GM12874 (cell line): Measurements from ENCODE around the gene CRADD.

Source experiments
- TF ChIP-seq, protein P1 (sequence below): IDR thresholded peaks from 2 replicates; pipeline ENCODE4 v1.5.1; 2011; ENCODE audit warnings: low read depth, mild to moderate bottlenecking, control low read depth, low read length, moderate library complexity; ENCODE audit not compliant: insufficient read depth

Gene CRADD

DNA sequence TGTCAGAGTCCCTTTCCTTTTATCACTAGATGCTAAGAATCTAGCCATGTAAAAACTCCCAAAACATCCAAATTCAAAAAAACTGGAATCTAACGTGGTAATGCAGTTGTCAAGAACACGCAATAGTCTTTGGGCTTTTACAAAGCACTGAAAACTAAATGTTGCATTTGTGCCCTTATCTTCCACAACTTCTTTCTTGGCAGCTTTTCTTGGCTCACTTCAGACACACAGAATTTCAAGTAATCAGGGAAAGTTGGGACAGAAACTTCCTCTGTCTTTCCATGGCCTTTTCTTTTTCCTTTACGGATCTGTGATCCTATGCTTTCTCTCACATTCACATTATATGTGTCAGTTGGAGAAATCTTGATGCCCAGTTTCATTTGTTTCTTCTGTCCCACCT is 136.0 kb downstream of the CRADD start:
- TF ChIP-seq, protein P1, sequence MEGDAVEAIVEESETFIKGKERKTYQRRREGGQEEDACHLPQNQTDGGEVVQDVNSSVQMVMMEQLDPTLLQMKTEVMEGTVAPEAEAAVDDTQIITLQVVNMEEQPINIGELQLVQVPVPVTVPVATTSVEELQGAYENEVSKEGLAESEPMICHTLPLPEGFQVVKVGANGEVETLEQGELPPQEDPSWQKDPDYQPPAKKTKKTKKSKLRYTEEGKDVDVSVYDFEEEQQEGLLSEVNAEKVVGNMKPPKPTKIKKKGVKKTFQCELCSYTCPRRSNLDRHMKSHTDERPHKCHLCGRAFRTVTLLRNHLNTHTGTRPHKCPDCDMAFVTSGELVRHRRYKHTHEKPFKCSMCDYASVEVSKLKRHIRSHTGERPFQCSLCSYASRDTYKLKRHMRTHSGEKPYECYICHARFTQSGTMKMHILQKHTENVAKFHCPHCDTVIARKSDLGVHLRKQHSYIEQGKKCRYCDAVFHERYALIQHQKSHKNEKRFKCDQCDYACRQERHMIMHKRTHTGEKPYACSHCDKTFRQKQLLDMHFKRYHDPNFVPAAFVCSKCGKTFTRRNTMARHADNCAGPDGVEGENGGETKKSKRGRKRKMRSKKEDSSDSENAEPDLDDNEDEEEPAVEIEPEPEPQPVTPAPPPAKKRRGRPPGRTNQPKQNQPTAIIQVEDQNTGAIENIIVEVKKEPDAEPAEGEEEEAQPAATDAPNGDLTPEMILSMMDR, result no peak

DNA sequence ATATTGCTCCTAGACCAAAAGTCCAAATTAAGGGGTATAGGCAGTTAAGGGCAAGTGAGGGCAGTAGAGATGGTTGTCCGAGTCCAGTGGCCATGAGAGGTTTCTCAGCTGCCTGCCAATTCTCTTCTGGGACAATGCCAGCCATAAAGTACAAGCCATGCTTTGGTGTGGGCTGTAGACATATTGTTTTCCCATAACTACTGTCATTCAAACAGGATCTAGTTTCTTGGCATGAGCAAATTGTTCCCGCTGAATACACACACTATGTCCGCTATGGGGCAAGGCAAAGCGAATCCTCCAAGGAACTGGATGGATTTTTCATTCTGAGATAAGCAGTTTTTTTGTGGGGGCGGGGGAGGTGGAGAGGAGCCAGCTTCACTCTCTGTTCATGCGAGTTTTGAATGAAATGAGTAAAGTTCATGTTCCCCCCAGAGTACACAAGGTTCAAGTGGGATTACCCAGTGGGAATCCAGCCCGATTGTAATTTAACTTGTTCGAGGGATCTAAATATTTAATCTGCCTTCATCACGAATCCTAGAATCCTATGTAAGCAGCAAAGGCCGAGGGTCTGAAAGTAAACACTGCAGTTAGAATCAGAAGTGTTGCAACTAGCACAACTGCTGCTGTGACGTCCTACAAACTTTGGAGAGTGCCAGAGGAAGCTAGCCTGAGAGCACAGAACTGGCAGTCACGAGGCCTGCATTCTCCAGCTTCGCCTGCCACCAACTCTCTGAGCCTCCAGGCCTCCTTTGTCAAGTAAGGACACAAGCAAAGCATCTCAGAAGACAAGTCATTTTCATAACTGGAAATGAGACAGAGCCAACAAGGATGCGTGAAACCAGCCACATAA is 137.0 kb downstream of the CRADD start:
- TF ChIP-seq, protein P1, result no peak

DNA sequence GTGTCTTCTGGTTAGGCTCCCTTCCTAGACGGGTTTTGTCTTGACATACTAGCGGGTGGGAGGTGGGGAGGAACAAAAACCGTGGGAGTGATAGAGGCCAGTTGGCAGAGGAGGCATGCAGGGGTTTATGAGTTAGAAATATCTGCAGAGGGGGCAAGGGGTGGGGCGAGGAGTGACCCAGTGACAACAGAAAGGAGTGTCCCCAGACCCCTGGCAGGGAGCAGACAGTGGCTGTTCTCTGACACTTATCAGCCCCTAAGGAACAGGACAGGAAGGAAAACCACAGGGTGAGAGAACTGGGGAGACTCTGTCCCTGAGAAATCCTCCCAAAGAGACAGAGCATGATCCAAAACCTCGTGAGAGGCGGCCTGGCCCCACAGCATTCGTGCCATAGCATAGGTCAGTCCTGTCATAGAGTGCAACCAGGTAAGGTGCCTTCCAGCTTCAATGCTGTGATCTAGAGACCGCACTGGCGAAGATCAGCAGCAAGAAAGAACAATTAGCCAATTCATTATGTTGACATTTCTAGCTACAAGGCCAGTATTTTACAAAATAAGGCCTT is 141.4 kb downstream of the CRADD start:
- TF ChIP-seq, protein P1, result no peak

DNA sequence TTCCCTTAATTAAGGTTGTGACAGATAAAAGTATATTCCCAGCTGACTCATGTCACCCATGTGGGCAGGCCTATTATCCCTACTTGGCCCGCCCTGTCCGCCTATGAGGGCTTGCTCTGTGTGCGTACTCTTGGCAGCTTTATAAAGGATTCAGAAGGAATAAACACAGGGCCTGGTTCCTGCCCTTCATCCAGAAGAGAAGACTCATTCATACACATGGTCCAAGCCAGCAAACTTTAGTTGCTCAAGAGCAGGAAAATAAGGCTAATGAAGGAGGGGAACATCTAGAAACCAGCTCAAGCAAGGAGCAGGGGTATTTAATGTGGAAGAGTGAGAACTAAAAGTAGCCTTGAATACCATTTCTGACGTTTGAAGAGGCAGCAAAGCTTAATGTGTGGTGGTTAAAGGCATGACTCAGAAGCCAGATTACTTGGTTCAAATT is 141.9 kb downstream of the CRADD start:
- TF ChIP-seq, protein P1, result no peak

DNA sequence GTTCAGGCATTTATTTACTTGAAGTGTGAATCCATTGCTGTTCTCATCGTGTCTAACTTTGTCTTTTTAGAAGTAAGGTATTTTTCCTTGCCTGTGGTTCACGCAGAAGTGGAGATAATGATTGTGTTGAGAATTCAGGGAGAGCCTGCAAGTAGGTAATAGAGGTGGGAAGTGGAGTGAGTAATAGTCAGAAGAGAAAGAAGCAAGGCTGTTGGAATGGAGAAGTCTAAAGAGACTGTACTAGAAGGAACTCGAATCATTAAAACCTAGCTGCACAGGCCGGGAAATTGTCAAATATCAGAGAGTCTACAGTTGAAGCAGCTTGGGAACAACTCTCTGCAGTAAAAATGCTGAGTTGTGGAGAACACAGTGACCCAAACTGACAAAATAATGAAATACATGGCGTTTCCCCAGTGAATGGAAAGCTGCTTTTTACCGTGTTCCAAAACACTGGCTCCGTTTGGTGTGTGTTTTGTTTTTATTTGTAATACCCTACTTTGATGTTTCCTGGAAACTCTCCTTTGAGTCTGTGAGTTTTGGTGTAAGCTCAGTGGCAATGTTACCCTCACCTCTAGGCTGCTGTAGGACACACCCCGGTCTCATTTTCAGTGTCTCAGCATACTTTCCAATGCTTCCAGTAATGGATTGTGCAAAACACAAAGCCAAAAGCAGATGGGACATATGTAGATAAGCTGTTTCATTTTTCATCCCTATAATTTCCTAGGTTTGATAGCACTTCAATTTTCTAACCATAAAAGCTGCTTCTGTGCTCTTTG is 146.6 kb downstream of the CRADD start:
- TF ChIP-seq, protein P1, result no peak

DNA sequence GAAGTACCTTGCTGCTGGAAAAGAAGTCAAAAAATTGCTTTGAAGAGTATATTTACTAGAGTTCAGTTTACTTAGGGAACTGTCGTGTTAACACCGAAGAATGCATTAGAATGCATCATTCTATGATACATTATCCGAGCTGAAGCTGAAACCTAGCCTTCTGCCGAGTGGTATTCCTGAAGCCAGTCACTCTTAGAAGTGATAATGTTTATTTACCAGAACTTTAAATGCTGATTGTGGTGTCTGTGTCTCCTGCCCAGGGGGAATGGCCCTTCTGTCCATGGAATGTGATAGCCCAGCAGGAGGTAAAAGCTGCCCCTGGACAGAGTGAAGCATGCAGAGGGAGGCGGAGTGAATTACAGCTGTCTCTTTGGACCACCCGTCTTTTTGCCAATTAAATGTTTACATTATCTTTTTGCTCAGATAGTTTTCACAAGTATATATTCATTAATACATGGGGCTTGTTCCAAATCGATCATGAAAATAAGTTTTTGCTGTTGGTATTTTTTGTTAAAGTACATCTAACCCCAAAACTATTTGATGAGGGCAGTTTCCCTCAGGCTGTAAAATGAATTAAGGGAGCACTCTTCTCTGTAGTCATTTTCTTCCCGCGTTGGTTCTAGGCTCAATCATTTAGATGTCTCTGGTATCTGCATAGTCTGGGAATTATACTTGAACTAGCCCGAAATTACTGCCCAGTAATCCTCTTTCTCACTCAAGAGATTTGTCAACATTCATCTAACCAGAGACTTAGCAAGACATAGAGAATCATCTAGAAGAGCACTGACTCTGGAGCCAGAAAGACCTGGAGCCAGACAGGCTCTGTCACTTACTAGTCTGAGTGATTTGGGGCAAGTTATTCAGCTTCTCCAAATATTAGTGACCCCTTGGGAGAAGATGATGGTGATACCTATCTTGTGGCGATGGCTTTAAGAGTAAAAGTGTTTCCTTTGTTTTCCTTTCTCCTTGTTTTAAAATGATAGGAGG is 147.6 kb downstream of the CRADD start:
- TF ChIP-seq, protein P1, result no peak
